HG03108 (cell line): ENCODE results near the gene ZNF146.
"Not testable (repeated sequence)": the region's sequence is repeated elsewhere in the genome, so short reads cannot be mapped to it uniquely, and the experiment has no call there.

Experiments
- ATAC-seq: cut with Tn5 transposase; IDR thresholded peaks from one replicate; pipeline ENCODE4 v1.9.1; 2021; ENCODE audit warnings: moderate library complexity; ENCODE audit not compliant: unreplicated experiment

Gene ZNF146

DNA sequence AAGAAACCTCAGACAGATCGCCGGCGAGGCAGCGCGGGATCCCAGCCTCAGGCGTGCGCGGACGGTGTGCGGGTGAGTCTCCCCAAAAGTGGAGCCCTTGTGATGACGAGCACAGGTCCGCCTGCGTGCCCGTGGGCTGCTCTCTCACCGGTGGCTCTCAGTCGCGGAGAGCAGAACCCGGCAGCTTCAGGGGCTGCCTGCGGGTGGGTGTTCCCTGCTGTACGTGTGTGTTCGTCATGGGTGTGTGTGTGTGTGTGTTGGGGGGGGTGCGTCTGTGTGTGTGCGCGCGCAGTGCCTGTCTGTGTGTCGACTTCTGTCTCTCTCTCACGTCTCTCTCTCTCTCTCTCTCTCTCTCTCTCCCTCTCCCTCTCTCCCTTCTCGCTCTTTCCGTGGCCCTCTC is 54.4 kb downstream of the ZNF146 start:
- not testable (repeated sequence) for ATAC-seq
